ENCODE data around the gene RARA. TPM values are rescaled to one million over a fixed set of nuclear protein-coding genes. Genes with fewer than 3 reads are reported as not detected.

Gene RARA
- total and polyA plus RNA-seq, 2 experiments from 2014 or later = 7.4 to 15.9 TPM

DNA sequence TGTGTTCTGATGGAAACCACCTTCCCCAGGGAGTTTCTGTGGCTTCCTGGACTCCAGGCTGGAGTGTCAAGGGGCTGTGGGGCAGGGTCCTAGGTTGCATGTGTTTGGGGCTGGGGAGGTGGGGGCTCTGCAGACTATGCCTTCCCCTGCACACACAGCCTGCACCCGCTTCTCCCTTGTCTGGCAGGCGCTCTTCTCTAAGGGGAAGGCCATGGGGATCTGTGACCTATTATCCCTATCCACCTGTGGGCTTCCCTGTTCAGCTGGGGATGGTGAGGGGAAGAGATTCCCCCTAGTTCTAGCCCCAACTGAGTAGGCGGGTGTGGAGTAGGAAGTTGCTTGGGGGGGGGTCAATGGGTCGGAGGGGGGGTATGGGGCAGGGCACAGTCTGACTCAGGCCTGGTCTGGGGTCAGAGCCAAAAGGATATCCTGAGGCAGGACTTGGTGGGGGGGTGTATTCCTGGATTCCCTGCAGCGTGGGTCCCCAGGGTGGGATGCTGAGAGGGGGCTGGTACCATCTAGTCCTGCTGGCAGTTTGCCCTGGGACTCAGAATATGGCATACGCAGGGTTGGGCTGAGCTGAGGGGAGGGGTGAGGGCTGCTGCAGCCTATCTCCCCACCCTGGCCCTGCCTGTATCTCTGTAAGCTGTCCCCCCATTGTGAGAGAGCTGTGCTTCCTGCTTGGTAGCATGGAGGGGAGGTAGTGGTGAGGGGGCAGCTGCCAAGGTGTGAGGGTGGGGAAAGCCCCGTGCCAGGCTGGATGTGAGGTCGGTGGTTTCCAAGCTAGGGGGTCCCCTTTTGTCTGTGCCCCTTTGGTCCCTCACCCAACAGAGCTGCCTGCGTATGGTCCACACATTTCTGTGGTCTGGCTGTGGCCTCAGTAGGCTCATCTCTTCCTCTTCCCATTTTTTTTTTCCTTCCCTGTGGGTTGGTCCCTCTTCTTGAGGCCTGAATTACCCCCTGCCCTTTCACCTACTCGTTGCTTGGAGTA is 14.7 kb downstream of the RARA start (continued):
- TF ChIP-seq CREB1 (CRISPR knock-in tag; IDR thresholded peaks at IDR 0.05; ENCODE audit: low read depth) = no peak
- TF ChIP-seq NANOG (IDR thresholded peaks at IDR 0.05; ENCODE audit: borderline replicate concordance) = no peak
- TF ChIP-seq ETS1 (IDR thresholded peaks at IDR 0.05) = no peak
- TF ChIP-seq STAT1 (IDR thresholded peaks at IDR 0.05; ENCODE audit: unreplicated experiment) = no peak
- no peak for TF ChIP-seq POLR2AphosphoS5 (IDR thresholded peaks at IDR 0.05; ENCODE audit: low read depth)
- no peak for TF ChIP-seq EZH2phosphoT487 (IDR thresholded peaks at IDR 0.05; ENCODE audit: unreplicated experiment)
- TF ChIP-seq CTCF (conservative IDR thresholded peaks at IDR 0.05; ENCODE audit: low read depth in 2 of 2) = no peak
- TF ChIP-seq, protein P1, sequence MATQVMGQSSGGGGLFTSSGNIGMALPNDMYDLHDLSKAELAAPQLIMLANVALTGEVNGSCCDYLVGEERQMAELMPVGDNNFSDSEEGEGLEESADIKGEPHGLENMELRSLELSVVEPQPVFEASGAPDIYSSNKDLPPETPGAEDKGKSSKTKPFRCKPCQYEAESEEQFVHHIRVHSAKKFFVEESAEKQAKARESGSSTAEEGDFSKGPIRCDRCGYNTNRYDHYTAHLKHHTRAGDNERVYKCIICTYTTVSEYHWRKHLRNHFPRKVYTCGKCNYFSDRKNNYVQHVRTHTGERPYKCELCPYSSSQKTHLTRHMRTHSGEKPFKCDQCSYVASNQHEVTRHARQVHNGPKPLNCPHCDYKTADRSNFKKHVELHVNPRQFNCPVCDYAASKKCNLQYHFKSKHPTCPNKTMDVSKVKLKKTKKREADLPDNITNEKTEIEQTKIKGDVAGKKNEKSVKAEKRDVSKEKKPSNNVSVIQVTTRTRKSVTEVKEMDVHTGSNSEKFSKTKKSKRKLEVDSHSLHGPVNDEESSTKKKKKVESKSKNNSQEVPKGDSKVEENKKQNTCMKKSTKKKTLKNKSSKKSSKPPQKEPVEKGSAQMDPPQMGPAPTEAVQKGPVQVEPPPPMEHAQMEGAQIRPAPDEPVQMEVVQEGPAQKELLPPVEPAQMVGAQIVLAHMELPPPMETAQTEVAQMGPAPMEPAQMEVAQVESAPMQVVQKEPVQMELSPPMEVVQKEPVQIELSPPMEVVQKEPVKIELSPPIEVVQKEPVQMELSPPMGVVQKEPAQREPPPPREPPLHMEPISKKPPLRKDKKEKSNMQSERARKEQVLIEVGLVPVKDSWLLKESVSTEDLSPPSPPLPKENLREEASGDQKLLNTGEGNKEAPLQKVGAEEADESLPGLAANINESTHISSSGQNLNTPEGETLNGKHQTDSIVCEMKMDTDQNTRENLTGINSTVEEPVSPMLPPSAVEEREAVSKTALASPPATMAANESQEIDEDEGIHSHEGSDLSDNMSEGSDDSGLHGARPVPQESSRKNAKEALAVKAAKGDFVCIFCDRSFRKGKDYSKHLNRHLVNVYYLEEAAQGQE (IDR thresholded peaks at IDR 0.05; ENCODE audit: unreplicated experiment) = no peak

DNA sequence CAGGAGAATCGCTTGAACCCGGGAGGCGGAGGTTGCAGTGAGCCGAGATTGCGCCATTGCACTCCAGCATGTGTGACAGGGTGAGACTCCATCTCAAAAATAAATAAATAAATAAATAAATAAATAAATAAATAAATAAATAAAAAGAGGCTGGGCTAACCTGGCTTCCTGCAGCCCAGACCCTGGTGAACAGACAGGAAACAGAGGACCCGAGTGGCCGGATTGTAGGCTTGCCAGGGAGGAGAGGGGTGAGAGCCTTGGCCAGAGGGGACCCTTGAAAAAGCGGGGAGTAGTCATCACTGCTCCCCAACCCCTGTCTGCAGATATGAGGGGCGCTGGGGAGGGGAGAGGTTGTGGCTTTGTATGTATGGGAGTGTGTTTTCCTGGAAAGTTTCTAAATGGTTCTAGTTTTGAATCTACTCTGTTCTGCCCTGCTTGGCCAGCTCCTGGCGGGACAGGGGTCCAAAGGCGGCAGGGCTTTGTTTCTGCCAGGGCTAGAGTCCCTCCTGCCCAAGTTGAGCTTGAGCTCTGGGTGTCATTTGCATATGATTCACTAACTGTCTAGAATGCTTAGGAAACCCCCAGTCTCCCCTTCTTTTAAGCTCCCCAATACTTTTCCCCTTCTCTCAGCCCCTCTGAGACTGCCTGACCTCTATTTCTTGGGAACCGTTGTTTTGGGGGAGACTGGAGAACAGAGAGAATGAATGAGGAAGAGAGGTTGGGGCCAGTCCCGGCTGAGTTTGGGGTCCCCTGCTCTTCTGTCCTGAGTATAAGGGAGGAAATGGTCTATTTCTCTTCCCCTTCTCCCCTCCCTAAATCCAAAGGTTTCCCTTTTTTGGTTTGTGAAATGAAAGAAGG is 16.4 kb downstream of the RARA start:
- Mint-ChIP-seq H3K36me3 (ENCODE audit: low read depth) (no peaks in the 10 kb centered on the region), H3K27me3 (ENCODE audit: insufficient read depth, low read depth, poor library complexity) (peaks cover 16% of the 10 kb centered on the region), H3K9me3 (no peaks in the 10 kb centered on the region), H3K27ac (no peak overlapping the region), H3K4me3 (no peak overlapping the region), H3K4me1 (peaks cover 64% of the 10 kb centered on the region)
- no peaks in the 10 kb centered on the region for H3K9me2 ChIP-seq (ENCODE audit: insufficient read depth)
- H3F3A ChIP-seq (replicated peaks; ENCODE audit: low read depth) = no peaks in the 10 kb centered on the region
- H3K4me3 ChIP-seq = no peak overlapping the region
- ATAC-seq (no peak), DNase-seq (ENCODE audit: low spot score) (no peak)
- no peak overlapping the region for H3K4me2 ChIP-seq
- H3K36me3 ChIP-seq (ENCODE audit: insufficient read depth) = no peaks in the 10 kb centered on the region
- peaks cover 25% of the 10 kb centered on the region for H3K79me2 ChIP-seq (replicated peaks; ENCODE audit: insufficient read depth)
- H2AFZ ChIP-seq = no peak overlapping the region
- peaks cover 6% of the 10 kb centered on the region; the same call in 1 of the 2 replicates for H3K4me1 ChIP-seq (ENCODE audit: insufficient read depth)
- H3K27ac ChIP-seq (ENCODE audit: low read depth) = no peak overlapping the region
- peaks cover 30% of the 10 kb centered on the region; the same call in 1 of the 2 replicates for H4K20me1 ChIP-seq (replicated peaks; ENCODE audit: insufficient read depth)
- H3K27me3 ChIP-seq (ENCODE audit: insufficient read depth) = no peaks in the 10 kb centered on the region
- TF ChIP-seq EZH2phosphoT487 (IDR thresholded peaks at IDR 0.05; ENCODE audit: unreplicated experiment) (no peak), POLR2AphosphoS5 (IDR thresholded peaks at IDR 0.05; ENCODE audit: low read depth) (no peak), ZNF331 (CRISPR knock-in tag; IDR thresholded peaks at IDR 0.05; ENCODE audit: low read depth) (no peak), EZH2 (IDR thresholded peaks at IDR 0.05; ENCODE audit: low read depth, unreplicated experiment) (no peak), ETS1 (IDR thresholded peaks at IDR 0.05) (no peak), CREB1 (CRISPR knock-in tag; IDR thresholded peaks at IDR 0.05; ENCODE audit: low read depth) (no peak), NANOG (IDR thresholded peaks at IDR 0.05; ENCODE audit: borderline replicate concordance) (no peak), CTCF (conservative IDR thresholded peaks at IDR 0.05; ENCODE audit: low read depth in 2 of 2) (no peak)
